Measurements from ENCODE around the gene SLC7A1.

DNA sequence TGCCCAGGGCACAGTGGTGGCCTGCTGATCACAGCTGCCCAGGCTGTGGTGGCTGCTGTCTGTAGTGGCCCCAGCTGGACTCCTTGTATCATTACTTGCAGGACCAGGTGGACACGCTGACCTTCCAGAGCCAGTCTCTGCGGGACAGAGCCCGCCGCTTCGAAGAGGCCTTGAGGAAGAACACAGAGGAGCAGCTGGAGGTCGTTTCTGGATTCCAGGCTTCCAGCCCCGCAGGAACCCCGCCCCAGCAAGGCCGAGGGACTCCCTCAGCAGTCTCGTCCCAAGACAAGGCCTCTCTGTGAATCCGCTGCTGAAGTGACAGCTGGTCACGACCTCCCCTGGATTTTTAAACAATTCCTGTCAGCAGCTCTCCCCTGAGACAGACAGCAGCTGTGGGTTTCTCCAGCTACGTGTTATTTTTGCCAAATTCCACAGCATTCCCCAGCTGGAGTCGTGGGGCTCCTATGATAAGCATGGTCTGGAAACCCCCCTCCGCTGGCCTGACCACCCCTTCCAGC lies 98.3 kb downstream of the SLC7A1 start:
- TF ChIP-seq, protein P1, sequence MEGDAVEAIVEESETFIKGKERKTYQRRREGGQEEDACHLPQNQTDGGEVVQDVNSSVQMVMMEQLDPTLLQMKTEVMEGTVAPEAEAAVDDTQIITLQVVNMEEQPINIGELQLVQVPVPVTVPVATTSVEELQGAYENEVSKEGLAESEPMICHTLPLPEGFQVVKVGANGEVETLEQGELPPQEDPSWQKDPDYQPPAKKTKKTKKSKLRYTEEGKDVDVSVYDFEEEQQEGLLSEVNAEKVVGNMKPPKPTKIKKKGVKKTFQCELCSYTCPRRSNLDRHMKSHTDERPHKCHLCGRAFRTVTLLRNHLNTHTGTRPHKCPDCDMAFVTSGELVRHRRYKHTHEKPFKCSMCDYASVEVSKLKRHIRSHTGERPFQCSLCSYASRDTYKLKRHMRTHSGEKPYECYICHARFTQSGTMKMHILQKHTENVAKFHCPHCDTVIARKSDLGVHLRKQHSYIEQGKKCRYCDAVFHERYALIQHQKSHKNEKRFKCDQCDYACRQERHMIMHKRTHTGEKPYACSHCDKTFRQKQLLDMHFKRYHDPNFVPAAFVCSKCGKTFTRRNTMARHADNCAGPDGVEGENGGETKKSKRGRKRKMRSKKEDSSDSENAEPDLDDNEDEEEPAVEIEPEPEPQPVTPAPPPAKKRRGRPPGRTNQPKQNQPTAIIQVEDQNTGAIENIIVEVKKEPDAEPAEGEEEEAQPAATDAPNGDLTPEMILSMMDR (IDR thresholded peaks at IDR 0.05; ENCODE audit: insufficient read depth, low read depth, low read length), result no peak
- TF ChIP-seq EZH2 (IDR thresholded peaks at IDR 0.05; ENCODE audit: insufficient read depth, low read length), result no peak
